Retina (tissue), 1 donor: ENCODE data around the gene ZNF274.
"Not testable (repeated sequence)": the region's sequence is repeated elsewhere in the genome, so short reads cannot be mapped to it uniquely, and the experiment has no call there.

Experiments used
- DNase-seq: peaks from one replicate; pipeline ENCODE4 v3.0.0-alpha.2; 2016

ZNF274 gene

DNA sequence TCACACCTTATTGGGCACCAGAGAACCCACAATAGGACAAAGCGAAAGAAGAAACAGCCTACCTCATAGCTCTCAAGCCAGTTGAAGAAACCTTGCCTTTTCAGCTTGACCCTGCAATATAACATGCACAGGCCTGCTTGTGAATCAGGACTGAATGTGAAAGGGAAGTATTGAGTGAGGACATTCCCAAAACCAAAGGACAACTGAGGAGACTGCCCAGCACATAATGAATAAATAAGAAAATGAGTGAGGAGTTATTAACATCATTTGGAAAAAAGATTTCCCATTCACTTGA lies 30.2 kb downstream of the ZNF274 start:
- no peak for DNase-seq

GRCh38 chr19:58217069-58217481 lies 34.2 kb downstream of the ZNF274 start:
- DNase-seq: no peak

DNA sequence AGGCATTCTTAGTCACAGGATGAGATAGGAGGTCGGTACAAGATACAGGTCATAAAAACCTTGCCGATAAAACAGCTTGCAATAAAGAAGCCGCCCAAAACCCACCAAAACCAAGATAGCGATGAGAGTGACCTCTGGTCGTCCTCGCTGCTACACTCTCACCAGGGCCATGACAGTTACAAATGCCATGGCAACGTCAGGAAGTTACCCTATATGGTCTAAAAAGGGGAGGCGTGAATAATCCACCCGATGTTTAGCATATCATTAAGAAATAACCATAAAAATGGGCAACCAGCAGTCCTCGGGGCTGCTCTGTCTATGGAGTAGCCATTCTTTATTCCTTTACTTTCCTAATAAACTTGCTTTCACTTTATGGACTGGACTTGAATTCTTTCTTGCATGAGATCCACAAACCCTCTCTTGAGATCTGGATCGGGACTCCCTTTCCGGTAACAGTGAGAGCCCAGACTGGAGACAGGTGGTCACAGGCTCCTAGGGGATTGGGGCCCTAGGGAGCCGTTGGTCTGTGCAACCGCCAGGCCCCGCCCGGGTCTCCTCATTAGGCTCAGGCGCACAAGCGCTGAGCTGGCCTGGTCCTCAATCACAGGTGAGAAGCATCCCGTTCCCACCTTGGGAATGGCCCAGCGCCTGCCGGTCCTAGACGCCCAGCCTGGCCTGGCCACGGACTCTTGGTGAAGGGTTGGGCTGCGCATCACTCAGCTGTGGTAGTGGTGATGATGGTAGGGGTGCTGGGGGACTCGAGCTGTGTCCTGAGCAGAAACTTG lies 34.9 kb downstream of the ZNF274 start:
- no peak for DNase-seq

DNA sequence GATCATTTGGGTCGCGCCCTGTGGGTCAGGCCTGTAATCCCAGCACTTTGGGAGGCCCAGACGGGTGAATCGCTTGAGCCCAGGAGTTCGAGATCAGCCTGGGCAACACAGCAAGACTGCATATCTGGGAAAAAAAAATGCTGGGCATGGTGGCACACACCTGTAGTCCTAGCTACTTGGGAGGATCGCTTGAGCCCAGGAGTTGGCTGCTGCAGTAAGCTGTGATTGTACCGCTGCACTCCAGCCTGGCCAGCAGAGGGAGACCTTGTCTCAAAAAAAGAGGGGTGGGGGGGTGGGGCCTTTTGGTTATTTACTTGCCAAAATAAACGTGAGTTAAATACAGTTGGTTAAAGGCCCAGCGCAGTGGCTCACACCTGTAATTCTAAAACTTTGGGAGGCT lies 36.0 kb downstream of the ZNF274 start:
- no peak for DNase-seq

- DNase-seq: no peak
These were observed 45.2 kb downstream of the ZNF274 start for GRCh38 chr19:58227964-58228584.

DNA sequence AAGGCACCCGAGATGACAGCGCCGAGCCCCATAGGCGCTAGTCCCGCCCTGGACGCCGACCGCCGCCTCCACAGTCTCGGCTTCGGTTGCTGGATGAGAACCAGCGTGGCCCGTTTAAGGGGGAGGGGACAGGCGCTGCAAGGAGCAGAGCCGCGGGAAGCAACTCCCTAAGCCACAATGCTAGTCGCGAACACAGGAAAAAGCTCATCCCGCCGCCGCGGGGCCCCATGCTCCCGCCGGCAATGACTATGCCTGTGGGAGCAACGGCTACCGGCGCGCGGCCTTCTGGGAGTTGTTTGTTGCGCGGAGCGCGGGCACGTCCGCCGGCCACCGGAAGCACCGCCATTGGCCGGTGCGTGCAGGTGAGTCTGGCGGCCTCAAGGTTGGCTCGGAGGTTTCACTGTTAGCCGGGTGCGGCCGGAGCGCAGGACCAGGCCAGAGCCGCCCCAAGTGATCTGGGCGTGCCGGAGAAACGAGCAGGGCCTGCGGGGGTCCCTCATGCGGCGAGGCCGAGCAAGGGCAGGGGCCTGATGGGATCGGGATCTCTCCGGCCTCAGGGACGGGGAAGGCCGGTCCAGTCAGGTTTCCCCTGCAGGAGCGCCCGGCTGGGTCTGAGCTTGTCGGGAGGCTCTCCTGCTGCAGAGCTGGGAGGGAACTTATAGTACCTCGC lies 45.9 kb downstream of the ZNF274 start, which contains the start of gene ZNF544:
Gene ZNF544, plus strand, starts transcription at position 330 of the 670 bp plus-strand sequence. CDS start 15,110 bp downstream, outside the sequence.
- DNase-seq: peak; percentile 96

DNA sequence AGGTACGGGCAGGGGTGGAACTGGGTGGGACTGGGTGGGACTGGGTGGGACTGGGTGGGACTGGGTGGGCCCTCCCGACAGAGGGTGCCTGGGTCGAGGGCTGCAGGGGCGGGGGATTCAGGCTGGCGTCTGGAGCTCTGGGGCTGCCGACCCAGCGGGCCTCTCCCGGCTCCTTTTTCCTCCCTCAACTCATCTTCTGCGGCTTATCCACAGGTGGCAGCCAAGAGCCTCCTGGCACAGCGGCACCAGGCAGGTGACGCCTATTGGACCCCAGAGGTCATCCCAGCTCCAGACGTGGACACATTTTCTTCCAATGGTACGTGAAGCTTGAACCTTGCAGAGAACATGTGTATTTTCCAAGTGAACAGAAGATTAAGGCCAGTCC lies 46.4 kb downstream of the ZNF274 start:
- no peak for DNase-seq

DNA sequence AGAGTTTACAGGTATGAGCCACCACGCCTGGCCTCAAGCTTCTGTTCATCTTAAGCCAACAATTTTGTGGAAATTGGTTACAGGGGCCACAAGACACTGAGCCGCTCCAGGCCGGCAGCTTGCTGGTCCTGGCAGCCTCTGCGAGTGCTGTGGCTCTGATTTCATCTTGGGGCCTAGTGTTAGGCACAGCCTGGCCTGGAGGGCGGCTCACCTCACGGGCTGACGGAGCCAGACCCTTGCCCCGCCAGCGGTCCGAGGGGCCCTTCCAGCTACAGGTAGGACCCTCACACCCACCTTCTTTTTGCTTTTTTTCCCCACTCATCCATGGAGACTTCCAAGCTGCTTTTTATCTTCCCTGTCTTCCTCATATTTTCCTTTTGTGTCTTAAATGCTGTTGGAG lies 54.5 kb downstream of the ZNF274 start:
- no peak for DNase-seq

- no peak for DNase-seq
These were observed 60.5 kb downstream of the ZNF274 start for GRCh38 chr19:58243351-58243750.

DNA sequence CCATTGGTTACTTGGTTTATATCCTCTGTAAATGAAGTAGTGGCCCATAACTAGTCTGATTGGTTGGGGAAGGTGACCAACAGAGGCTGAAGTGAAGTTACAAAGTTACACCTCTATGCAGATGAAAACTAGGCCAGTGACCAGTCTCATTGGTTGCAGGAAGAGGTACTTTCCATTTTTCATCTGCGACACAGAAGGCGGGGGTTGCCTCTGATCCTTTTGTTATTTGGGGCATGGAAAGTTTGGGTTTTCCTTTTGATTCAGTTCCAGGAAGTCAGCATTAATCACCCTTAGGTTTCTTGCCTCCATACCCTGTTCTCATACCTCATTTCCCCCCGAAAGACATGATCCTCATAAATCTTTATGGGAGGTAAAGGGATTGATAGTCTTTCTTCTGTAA lies 66.0 kb downstream of the ZNF274 start:
- no peak for DNase-seq

- DNase-seq: no peak
These were observed 69.3 kb downstream of the ZNF274 start for GRCh38 chr19:58252102-58252685.

- DNase-seq: not testable (repeated sequence)
These were observed 75.4 kb downstream of the ZNF274 start for GRCh38 chr19:58258259-58258658.

GRCh38 chr19:58261600-58261967 lies 78.7 kb downstream of the ZNF274 start:
- no peak for DNase-seq

DNA sequence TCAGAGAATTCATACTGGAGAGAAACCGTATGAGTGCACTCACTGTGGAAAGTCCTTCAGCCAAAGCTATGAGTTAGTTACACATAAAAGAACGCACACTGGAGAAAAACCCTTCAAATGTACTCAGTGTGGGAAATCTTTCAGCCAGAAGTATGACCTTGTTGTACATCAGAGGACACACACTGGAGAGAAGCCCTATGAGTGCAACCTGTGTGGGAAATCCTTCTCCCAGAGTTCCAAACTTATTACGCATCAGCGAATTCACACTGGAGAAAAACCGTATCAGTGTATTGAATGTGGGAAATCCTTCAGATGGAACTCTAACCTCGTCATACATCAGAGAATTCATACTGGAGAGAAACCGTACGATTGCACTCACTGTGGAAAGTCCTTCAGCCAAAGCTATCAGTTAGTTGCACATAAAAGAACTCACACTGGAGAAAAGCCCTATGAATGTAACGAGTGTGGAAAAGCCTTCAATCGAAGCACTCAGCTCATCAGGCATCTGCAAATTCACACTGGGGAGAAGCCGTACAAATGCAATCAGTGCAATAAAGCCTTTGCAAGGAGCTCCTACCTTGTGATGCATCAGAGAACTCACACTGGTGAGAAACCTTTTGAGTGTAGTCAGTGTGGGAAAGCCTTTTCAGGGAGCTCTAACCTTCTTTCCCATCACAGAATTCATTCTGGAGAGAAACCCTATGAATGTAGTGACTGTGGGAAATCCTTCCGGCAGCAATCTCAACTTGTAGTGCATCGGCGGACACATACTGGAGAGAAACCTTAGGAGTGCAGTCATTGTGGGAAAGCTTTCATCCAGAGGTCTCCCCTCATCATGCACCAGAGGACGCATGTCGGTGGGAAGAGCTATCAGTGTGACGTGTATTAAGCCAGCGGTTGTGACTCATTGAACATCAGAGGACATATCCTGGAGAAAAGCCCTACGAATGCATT lies 79.4 kb downstream of the ZNF274 start:
- DNase-seq: no peak

- DNase-seq: no peak
These were observed 80.0 kb downstream of the ZNF274 start for GRCh38 chr19:58262922-58263296.
